ENCODE measurements around the gene RBFOX1.

DNA sequence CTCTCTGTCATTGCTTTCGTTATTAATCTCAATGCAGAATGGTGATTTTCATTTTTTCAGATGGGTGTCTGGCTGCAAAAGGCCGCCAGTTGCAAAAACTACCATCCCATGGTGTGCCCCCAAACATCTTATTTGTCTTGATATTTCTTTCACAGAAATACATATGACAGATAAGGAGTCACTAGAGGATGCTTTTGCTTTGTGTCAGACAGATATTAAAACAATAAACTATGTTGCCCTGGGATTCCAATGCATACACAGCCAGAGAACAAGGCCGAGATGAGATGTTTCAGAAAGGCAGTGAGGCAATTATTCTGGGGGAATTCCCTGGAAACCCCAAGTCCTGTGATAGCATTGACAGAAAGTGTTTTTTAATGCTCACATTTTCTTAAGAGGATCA, 307.7 kb downstream of the RBFOX1 start:
- TF ChIP-seq, protein P1, sequence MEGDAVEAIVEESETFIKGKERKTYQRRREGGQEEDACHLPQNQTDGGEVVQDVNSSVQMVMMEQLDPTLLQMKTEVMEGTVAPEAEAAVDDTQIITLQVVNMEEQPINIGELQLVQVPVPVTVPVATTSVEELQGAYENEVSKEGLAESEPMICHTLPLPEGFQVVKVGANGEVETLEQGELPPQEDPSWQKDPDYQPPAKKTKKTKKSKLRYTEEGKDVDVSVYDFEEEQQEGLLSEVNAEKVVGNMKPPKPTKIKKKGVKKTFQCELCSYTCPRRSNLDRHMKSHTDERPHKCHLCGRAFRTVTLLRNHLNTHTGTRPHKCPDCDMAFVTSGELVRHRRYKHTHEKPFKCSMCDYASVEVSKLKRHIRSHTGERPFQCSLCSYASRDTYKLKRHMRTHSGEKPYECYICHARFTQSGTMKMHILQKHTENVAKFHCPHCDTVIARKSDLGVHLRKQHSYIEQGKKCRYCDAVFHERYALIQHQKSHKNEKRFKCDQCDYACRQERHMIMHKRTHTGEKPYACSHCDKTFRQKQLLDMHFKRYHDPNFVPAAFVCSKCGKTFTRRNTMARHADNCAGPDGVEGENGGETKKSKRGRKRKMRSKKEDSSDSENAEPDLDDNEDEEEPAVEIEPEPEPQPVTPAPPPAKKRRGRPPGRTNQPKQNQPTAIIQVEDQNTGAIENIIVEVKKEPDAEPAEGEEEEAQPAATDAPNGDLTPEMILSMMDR (IDR thresholded peaks at IDR 0.05 in 2 of 3, conservative IDR thresholded peaks at IDR 0.05 in 1 of 3; ENCODE audit: borderline replicate concordance in 1 of 3, insufficient read depth in 1 of 3, low read depth in 2 of 3, low read length in 2 of 3): no peak
- TF ChIP-seq POLR2A (IDR thresholded peaks at IDR 0.05; ENCODE audit: borderline replicate concordance, extremely low read depth, insufficient read depth, insufficient read length): no peak
- TF ChIP-seq JUND (IDR thresholded peaks at IDR 0.05): no peak
- no peak for TF ChIP-seq YY1 (IDR thresholded peaks at IDR 0.05; ENCODE audit: extremely low read depth, insufficient replicate concordance, low read depth, low read length)
